ENCODE measurements around the gene STIMATE. TPM values are rescaled to one million over a fixed set of nuclear protein-coding genes. Genes with fewer than 3 reads are reported as not detected.

The STIMATE gene
- total RNA-seq, 1 experiment from 2014 or later, result 13.5 TPM

- intact Hi-C loops (cut with micrococcal nuclease; ENCODE audit: unreplicated experiment), result no loop called here
- Histone ChIP-seq H3K9me3 (no peaks in the 10 kb centered on the region), H3K4me1 (no peaks in the 10 kb centered on the region), H3K4me3 (ENCODE audit: low read depth, low read length) (no peak overlapping the region), H3K36me3 (ENCODE audit: control insufficient read depth, insufficient read depth, low read length) (no peaks in the 10 kb centered on the region), H3K27me3 (replicated peaks; ENCODE audit: control insufficient read depth, insufficient read depth, low read length) (no peaks in the 10 kb centered on the region)
- BruUV-seq (replicated peaks), result no TSS peak
- CTCF ChIA-PET, result interaction anchor here (0.7 kb wide), 2 partner anchors 23 to 431 kb away, joined by 6 read pairs; no protein-coding TSS in a partner anchor
- no peak overlapping the region for H3K27ac Mint-ChIP-seq (ENCODE audit: unreplicated experiment)
- POLR2A ChIA-PET, result no interaction called here
- peaks cover 5% of the 10 kb centered on the region for H3K36me3 Mint-ChIP-seq (ENCODE audit: insufficient read depth, unreplicated experiment)
- H3K27me3 Mint-ChIP-seq (ENCODE audit: insufficient read depth, unreplicated experiment), result no peaks in the 10 kb centered on the region
- H3K4me1 Mint-ChIP-seq (ENCODE audit: low read depth, unreplicated experiment), result no peaks in the 10 kb centered on the region
- no peak for DNase-seq
- no peak for TF ChIP-seq CTCF (IDR thresholded peaks at IDR 0.05; ENCODE audit: insufficient read depth in 1 of 2, low read depth in 1 of 2, low read length in 1 of 2, severe bottlenecking in 1 of 2, unreplicated experiment in 1 of 2)
- no peaks in the 10 kb centered on the region for H3K9me3 Mint-ChIP-seq (ENCODE audit: unreplicated experiment)
- H3K4me3 Mint-ChIP-seq (ENCODE audit: unreplicated experiment), result no peak overlapping the region
Measured at GRCh38 chr3:52843108-52843865, 54.1 kb downstream of the STIMATE start.

GRCh38 chr3:52842424-52842823, 54.9 kb downstream of the STIMATE start:
- Mint-ChIP-seq H3K4me1 (ENCODE audit: low read depth, unreplicated experiment) (no peaks in the 10 kb centered on the region), H3K4me3 (ENCODE audit: unreplicated experiment) (no peak overlapping the region), H3K36me3 (ENCODE audit: insufficient read depth, unreplicated experiment) (peaks cover 9% of the 10 kb centered on the region), H3K27me3 (ENCODE audit: insufficient read depth, unreplicated experiment) (no peaks in the 10 kb centered on the region), H3K9me3 (ENCODE audit: unreplicated experiment) (no peaks in the 10 kb centered on the region), H3K27ac (ENCODE audit: unreplicated experiment) (no peak overlapping the region)
- ChIA-PET CTCF (interaction anchor here (0.7 kb wide), 2 partner anchors 22 to 430 kb away, joined by 6 read pairs; no protein-coding TSS in a partner anchor), POLR2A (no interaction called here)
- Histone ChIP-seq H3K4me3 (ENCODE audit: low read depth, low read length) (no peak overlapping the region), H3K4me1 (no peaks in the 10 kb centered on the region), H3K9me3 (no peaks in the 10 kb centered on the region), H3K27me3 (replicated peaks; ENCODE audit: control insufficient read depth, insufficient read depth, low read length) (no peaks in the 10 kb centered on the region), H3K36me3 (ENCODE audit: control insufficient read depth, insufficient read depth, low read length) (no peaks in the 10 kb centered on the region)
- DNase-seq, result no peak
- no peak for TF ChIP-seq CTCF (IDR thresholded peaks at IDR 0.05; ENCODE audit: insufficient read depth in 1 of 2, low read depth in 1 of 2, low read length in 1 of 2, severe bottlenecking in 1 of 2, unreplicated experiment in 1 of 2)
- BruUV-seq (replicated peaks), result no TSS peak
- intact Hi-C loops (cut with micrococcal nuclease; ENCODE audit: unreplicated experiment), result no loop called here

- H3K27me3 ChIP-seq (replicated peaks; ENCODE audit: control insufficient read depth, insufficient read depth, low read length), result no peaks in the 10 kb centered on the region
- POLR2A ChIA-PET, result no interaction called here
- H3K27me3 Mint-ChIP-seq (ENCODE audit: insufficient read depth, unreplicated experiment), result no peaks in the 10 kb centered on the region
- no TSS peak for BruUV-seq (replicated peaks)
- H3K4me3 ChIP-seq (ENCODE audit: low read depth, low read length), result no peak overlapping the region
- H3K4me1 ChIP-seq, result no peaks in the 10 kb centered on the region
- H3K27ac Mint-ChIP-seq (ENCODE audit: unreplicated experiment), result no peak overlapping the region
- CTCF ChIA-PET, result interaction anchor here (1.0 kb wide), 1 partner anchor 21 kb away, joined by 3 read pairs; no protein-coding TSS in a partner anchor
- no peak for TF ChIP-seq CTCF (IDR thresholded peaks at IDR 0.05; ENCODE audit: insufficient read depth in 1 of 2, low read depth in 1 of 2, low read length in 1 of 2, severe bottlenecking in 1 of 2, unreplicated experiment in 1 of 2)
- intact Hi-C loops (cut with micrococcal nuclease; ENCODE audit: unreplicated experiment), result no loop called here
- no peak overlapping the region for H3K4me3 Mint-ChIP-seq (ENCODE audit: unreplicated experiment)
- no peak for DNase-seq
- H3K9me3 ChIP-seq, result no peaks in the 10 kb centered on the region
- peaks cover 9% of the 10 kb centered on the region for H3K36me3 Mint-ChIP-seq (ENCODE audit: insufficient read depth, unreplicated experiment)
- H3K9me3 Mint-ChIP-seq (ENCODE audit: unreplicated experiment), result no peaks in the 10 kb centered on the region
- H3K4me1 Mint-ChIP-seq (ENCODE audit: low read depth, unreplicated experiment), result no peaks in the 10 kb centered on the region
- no peaks in the 10 kb centered on the region for H3K36me3 ChIP-seq (ENCODE audit: control insufficient read depth, insufficient read depth, low read length)
Measured at GRCh38 chr3:52841981-52842340, 55.4 kb downstream of the STIMATE start.
